ENCODE results near the gene RAD9A.
"Not testable (repeated sequence)": the region's sequence is repeated elsewhere in the genome, so short reads cannot be mapped to it uniquely, and the experiment has no call there.

RAD9A gene

DNA sequence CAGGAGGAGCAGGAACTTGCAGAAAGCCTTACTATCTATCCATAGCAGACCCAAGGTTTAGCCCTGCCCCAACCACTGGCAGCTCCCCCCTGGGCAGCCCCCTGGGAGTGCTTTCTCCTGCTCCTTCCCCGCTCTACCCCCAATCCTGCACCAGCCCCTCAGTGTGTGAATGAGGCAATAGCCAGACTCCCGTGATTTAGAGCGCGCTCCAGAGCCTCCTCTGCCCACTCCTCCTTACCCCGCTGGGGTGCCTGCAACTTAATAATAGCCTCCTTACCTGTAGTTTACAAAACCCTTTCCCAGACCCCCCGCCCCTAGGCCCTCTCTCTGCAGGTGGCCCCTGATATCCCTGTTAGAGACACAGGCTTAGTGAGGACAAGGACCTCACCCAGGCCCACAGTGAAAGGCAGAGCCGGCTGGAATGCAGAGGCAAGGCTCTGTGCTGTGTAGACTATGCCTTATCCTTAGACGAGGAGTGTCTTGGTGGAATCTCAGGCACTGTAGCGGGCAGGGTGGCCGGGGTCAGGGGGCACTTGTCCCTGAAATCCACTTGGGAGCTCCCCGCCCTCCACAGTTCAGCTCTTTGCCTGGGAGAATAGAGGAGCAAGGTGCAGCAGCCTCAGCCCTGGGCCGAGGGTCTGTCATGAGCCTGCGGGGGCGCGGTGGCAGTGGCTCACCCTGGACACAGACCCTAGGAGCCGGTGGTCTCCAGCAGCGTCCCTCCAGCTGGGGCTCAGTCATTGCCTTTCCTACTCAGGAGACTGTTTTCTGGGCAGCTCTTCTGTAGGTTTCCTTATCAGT, 19.4 kb downstream of the RAD9A start:
- DNase-seq: peak; percentile 60

DNA sequence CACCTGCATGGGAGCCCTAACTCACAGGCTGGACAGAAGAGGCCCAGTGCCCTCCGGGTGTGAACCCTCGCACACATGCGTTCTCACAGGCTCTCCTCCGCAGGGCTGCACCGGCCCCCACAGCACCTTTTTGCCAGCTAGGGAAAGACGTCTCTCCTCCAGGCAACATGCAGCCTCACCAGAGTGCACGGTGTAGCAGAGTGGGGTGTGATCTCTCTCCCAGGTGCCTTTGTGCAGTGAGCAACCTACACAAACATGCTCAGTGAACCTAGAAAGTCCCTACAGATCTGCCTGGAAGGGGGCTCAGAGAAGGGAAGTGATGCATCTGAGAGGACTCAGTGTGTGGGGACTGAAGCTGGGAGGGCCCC, 20.0 kb downstream of the RAD9A start:
- DNase-seq: peak; percentile 51

DNA sequence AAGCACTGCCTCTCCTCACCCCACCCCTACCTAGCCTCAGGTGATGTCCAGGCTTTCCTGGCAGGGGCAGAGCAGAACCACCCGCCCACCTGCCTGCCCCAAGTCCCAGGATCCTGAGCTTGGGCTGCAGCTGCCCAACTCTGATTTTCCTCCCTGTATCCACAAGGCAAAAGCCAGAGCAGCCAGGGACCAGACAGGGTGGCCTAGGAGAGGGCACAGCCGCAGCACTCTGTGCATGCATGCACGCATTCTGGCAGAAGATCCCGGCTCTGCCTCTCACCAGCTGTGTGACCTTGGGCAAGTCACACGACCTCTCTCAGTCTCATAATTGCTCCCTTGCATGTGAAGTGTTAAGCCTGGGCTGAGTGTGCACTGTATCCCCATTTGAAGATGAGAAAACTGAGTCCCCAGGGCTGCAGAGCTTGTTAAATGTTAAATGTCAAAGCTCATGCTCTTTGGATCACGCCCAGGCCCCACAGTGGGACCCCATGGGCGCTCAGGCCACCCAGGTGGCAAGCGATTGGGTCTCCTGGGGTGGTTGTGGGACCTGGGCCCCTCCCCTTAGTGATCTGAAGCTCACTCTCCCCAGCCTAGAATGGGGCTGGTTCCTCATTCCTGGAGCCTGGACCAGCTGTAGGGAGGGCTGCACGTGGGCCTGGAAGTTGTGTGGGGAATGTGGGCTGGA, 20.9 kb downstream of the RAD9A start:
- DNase-seq: no peak

DNA sequence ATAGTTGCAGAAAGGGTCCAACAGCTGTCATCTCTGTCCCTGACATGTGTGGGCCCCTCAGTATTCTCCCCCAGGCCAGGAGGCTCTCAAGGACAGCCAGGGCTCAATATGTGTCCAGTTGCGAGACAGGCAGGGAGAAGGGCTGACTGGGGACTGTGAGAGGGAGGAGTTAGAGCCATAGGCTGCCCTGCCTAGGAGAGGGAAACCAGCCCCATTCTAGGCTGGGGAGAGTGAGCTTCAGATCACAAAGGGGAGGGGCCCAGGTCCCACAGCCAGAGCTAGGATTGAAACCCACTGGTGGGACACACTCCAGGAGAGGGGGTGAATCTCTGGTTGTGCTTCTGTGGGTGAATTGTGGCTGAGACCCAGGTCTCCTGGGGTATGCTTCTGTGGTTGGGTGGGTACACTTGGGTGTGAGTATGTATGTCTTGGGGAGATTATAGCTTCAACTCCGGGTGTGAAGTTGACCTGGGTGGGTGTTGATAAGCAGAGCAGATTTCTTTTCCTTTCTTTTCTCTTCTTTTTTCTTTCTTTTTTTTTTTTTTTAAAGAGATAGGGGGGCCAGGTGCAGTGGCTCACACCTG, 21.6 kb downstream of the RAD9A start:
- DNase-seq: no peak

DNA sequence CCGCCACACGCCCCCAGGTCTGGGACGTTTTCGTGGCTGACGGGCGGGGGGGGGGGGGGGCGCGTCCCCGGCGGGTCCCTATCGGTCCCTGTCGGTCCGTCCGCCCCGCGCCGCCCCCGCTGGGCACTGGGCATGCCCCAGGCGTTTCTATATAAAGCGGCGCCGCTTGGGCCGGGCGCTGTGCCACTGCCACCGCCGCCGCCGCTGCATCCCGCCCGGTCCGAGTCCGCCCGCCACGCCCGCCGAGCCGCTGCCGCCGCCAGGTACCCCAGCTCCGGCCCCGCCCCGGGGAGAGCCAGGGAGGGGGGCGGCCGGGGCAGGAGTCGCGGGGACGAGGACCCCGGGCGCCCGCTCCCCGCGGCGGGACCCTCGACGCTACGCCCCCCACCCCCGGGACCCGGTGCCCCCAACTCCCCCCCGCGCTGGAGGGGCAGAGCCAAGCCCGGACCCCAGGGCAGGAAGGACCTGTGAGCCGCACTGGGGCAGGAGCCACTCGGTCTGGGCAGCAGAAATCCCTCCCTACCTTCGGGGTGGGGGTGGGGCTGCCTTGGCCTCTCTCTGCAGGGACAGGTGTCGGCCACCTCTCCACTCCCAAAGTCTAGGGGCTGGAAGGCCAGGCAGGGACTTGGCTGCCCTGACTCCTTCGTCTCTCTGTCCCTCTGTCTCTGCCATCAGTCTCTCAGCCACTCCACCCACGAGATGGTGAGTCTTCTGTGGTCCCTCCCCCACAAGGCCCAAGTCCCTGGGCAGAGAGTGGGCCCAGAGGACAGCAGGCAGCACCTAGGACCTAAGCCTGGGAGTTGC, 23.9 kb downstream of the RAD9A start, which contains the start of gene CARNS1:
Gene CARNS1, plus strand, starts transcription at position 178 of the 804 bp plus-strand sequence. Its CDS starts 522 bp downstream, at position 700.
- peak; percentile 57 for DNase-seq

DNA sequence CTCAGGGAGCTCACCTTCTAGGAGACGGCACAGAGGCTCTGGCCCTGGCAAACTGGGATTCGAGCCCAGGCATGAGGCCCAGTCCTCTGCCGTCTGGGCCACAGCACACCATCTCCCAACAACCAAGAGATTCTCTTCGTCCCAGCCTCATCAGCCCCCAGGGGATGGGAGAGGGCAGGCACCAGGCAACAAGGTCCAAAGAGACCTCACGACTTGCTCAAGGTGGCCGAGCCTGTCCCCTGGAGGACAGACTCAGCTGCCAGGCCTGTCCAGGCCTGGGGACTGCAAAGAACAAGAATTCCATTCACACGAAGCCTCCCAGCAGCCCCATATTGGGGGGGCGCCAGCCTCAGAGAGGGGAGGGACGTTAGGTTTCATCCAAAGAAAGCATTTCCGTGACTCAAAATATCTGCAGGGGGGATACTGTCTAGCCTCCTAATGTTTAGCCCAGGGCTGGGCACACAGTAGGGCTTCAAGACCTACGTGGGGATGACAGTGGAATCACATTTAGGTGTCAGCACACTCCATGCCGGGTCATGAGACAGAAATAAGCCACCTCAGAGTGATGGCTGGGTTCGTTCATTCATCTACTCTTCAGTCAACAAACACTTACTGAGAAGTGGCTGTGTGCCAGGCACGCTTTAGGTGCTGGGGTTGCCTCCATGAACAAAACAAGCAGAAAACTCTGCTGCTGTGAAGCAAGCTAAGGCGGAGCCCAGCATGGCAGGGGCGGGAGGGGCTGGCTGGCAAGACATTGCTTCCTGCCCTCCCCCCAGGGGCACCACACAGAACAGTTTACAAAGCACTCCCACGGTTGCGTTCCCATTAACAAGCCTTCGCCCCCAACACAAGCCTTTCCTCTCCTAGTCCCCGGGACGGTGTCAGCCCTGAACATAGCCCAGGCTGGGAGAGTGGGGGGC, 24.9 kb downstream of the RAD9A start:
- peak; percentile 98 for DNase-seq

DNA sequence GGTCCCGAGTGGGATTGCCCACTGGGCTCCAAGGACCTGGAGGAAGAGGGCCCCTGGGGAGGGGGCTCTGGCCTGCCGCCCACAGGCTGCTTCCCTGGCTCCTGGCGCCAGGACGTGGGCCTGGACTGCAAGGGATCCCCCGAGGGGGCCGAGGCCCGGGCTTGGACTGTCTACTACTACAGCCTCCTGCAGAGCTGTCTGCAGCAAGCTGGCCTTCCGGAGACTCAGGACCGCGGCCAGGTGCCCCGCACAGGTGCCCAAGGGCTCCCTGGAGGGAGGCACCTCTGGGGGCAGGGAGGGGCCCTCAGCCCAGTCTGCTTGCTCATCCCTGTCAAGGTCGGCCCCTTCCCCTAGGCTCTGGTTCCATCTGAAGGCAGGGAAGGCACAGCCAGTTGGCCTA, 25.6 kb downstream of the RAD9A start:
- peak; percentile 66 for DNase-seq

DNA sequence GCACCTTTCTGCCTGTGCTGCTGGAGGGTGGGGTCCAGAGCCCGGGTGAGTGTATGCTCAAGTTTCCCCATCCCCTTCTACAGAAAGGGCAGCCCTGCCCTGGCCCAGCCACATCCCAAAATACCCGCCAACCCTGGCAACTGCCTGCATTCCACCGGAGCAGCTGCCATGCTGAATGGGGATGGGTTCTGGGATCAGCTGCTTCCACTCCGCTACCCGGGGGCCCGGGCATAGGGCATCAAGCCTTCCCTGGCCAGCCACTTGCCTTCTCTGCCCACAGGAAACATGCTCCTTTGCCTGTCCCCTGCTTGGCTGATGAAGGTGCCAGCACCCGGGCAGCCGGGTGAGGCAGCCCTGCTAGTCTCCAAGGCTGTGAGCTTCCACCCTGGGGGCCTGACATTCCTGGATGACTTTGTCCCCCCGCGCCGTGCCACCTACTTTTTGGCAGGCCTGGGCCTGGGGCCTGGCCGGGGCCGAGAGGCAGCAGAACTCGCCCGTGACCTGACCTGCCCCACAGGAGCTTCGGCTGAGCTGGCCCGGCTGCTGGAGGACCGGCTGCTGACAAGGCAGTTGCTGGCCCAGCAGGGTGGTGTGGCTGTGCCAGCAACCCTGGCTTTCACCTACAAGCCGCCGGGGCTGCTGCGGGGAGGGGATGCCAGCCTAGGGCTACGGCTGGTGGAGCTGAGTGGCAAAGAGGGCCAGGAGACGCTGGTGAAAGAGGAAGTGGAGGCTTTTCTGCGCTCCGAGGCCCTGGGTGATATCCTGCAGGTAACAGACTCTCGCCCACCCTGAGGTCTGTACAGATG, 26.9 kb downstream of the RAD9A start:
- DNase-seq: peak; percentile 85

DNA sequence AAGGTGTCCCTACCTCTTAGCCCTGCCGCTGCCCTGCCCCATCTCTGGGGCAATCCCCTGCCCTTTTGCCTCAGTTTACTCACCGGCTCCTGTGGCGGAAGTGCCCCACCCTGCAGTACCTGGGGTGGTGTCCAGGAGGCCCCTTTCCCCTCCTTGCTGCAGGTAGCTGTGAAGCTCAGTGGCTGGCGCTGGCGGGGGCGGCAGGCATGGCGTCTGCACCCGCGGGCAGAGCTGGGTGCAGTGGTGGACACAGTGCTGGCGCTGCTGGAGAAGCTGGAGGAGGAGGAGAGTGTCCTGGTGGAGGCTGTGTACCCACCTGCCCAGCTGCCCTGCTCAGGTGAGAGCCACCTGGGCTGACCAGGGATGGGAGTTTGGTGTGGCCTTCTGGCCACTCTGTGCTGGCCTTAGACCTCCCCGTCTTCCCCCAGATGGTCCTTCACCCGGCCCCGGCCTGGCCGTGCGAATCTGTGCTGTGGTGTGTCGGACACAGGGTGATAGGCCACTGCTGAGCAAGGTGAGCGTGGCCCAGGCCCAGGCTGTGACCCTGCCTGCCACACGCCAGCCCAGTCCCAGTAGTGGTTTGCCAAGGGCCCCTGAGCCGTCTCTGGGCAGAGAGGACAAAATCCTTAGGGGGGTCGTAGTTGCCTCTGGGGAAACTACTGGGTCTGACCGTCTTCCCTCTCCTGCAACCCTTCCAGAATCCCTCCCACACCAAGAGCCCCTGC, 27.7 kb downstream of the RAD9A start:
- no peak for DNase-seq

DNA sequence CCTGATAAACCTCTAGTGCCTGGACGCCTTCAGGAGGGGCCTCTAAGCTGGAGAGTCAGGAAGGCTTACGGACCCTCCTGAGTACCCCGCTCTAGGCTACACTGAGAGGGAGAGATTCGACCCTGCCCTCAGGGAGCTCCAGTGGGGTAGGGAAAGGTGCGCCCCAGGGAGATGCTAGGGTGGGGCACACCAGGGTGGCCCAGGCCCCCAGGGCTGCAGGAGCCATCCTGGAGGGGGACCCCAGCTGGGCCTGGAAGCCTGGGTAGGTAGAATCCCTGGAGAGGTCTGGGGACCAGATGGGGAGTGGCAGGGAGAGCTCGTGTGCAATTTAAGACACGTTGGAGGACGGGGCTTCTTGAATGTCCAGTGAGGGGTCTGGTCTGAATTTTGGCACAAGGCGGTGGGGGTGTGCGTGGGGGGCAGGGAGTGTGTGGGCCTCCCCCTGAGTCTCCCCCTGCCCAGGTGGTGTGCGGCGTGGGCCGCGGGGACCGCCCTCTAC, 28.4 kb downstream of the RAD9A start:
- DNase-seq: peak; percentile 49

DNA sequence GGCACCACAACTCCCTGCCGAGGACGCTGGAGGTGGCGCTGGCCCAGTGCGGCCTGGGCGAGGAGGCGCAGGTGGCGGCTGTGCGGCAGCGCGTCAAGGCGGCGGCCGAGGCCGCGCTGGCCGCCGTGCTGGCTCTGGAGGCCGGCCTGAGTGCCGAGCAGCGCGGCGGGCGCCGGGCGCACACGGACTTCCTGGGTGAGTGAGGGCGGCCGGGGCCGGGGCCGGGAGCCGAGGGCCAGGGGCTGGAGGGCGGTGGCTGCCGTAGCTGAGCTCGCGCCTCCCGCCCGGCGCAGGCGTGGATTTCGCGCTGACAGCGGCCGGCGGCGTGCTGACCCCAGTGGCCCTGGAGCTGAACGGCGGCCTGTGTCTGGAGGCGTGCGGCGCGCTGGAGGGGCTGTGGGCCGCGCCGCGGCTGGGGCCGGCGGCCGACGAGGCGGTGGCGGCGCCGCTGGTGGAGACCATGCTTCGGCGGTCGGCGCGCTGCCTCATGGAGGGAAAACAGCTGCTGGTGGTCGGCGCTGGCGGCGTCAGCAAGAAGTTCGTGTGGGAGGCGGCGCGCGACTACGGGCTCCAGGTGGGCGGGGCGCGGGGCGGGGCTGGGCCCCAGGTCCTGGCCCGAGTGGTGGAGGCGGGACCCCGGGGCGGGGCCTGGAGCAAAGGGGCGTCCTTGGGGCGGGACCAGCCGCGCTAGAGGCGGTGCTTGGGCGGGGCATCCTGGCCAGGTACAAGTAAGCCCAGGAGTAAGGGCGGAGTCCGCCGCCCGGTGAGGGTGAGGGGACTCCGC, 29.1 kb downstream of the RAD9A start:
- peak; percentile 98 for DNase-seq

DNA sequence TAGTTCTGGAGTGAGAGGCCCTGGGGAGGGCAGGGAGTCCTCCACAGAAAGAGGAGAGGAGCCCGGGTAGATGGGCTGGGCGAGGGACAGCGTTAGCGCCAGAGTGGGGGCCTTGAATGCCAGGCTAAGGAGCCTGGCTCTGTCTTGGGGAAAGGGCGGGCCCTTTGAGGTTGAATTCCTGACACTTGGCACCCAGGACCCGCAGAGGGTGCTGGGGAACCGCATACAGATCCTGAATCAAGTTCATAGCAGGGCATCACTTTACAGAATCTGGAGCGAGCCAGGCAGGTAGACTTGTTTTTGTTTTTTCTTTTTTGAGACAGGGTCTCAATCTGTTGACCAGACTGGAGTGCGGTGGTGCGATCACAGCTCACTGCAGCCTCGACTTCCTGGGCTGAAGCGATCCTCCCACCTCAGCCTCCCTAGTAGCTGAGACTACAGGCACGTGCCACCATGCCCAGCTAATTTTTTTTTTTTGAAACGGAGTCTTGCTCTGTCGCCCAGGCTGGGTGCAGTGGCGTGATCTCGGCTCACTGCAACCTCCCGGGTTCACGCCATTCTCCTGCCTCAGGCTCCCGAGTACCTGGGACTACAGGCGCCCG, 29.7 kb downstream of the RAD9A start:
- DNase-seq: no peak

DNA sequence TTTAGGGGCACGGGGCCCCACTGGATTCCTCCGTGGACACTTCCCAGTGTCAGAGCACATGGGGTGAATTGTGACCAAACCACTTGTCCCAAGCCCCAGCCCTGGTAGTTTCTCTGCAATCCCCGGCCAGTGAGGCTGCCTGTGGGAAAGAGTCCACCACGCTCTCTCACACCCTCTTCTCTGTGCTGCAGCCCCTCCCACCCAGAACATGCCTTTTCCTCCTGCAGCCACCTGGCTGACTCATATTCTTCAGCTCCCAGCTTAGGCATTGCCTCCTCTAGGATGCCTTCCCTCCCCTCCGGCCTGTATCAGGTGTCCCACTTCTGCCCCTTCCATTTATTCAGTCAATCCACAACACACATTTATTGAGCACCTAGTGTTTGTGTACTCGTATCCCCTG, 31.1 kb downstream of the RAD9A start:
- peak; percentile 20 for DNase-seq

DNA sequence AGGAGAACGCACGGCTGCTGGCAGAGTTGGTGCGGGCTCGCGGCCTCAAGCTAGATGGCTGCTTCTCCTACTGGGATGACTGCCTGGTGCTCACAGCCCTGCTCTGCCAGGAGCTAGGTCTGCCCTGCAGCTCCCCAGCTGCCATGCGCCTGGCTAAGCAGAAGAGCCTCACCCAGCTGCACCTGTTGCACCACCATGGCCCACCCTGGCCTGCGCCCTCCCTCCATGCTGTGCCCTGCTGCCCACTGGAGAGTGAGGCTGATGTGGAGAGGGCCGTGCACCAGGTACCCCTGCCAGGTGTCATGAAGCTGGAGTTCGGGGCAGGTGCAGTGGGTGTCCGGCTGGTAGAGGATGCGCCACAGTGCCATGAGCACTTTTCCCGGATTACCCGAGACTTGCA, 31.7 kb downstream of the RAD9A start:
- no peak for DNase-seq

DNA sequence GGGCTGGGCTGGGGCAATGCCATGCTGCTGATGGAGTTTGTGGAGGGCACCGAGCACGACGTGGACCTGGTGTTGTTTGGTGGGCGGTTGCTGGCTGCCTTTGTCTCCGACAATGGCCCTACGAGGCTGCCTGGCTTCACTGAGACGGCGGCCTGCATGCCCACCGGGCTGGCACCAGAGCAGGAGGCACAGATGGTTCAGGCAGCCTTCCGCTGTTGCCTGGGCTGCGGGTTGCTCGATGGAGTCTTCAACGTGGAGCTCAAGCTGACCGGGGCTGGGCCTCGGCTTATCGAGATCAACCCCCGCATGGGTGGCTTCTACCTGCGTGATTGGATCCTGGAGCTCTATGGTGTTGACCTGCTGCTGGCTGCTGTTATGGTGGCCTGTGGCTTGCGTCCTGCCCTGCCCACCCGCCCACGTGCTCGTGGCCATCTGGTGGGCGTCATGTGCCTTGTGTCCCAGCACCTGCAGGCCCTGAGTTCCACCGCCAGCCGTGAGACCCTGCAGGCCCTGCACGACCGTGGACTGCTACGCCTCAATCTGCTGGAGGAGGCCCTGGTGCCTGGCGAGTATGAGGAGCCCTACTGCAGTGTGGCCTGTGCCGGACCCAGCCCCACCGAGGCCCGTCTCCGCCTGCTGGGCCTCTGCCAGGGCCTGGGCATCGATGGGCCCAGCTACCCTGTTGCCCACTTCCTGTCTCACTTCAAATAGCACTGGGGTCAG, 32.3 kb downstream of the RAD9A start:
- no peak for DNase-seq

DNA sequence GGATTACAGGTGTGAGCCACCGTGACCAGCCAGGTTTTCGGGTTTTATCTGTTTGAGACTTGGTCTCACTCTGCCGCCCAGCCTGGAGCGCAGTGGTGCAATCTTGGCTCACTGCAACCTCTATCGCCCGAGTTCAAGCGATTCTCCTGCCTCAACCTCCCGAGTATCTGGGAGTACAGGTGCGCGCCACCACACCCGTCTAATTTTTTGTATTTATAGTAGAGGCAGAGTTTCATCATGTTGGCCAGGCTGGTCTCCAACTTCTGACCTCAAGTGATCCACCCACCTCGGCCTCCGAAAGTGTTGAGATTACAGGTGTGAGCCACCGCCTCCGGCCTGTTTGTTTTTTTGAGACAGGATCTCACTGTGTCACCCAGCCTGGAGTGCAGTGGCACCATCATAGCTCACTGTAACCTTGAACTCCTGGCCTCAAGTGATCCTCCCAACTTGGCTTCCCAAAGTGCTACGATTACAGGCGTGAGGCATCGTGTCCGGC, 35.6 kb downstream of the RAD9A start:
- DNase-seq: not testable (repeated sequence)

DNA sequence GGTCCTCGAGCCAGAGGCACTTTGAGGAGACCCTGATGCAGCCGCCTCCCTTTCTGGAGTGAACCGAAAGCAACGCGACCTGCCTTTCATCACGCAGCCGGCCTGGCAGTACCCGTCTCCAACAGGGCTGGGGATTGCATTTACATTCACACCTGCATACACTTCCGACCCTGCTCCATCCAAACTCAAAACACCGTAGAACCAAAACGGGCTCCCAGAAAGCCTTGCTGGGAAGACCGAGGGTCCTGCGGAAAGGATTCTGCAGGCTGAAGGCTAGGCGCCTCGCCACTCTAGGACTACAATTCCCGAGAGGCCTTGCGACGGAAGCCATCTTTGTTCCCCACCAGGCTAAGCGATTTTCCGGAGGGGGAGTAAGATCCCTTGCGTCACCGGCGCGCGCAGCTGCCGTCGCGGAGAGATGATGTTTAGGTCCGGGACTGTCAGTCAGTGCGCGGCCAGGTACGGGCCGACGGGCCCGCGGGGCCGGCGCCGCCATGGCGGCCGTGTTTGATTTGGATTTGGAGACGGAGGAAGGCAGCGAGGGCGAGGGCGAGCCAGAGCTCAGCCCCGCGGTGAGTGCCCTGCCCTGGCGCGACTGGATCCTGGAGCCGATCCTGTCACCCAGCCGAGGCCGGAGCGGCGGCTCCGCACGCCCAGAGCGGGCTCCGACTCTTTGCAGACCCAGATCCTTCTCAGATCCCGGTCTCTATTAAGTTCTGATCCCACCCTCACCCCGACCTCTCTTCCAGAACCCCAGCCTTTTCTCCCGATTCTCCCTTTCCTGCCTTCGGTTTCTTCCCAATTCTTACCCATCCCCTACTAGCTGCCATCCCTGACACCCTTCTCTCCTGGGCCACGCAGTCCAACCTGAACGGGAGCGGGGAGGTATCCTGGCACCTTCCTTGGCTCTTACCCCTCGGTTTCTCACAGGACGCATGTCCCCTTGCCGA, 36.5 kb downstream of the RAD9A start, which contains the start of gene RPS6KB2:
Gene RPS6KB2, plus strand, starts transcription at position 443 of the 950 bp plus-strand sequence. Its CDS starts 52 bp downstream, at position 495.
- DNase-seq: peak; percentile 99
